ENCODE data around the gene OR11H7.
"Not testable (repeated sequence)": the region's sequence is repeated elsewhere in the genome, so short reads cannot be mapped to it uniquely, and the experiment has no call there.

- not testable (repeated sequence) for TF ChIP-seq CEBPB (IDR thresholded peaks at IDR 0.05; ENCODE audit: low read depth, low read length); POLR2A (IDR thresholded peaks at IDR 0.05; ENCODE audit: low read depth, low read length); CTCF (conservative IDR thresholded peaks at IDR 0.05; ENCODE audit: low read depth, low read length); RAD21 (IDR thresholded peaks at IDR 0.05; ENCODE audit: low read length); USF2 (IDR thresholded peaks at IDR 0.05; ENCODE audit: low read depth, low read length); RCOR1 (IDR thresholded peaks at IDR 0.05; ENCODE audit: insufficient replicate concordance, low read length); SMC3 (IDR thresholded peaks at IDR 0.05; ENCODE audit: low read depth, low read length); NFE2L2 (IDR thresholded peaks at IDR 0.05; ENCODE audit: low read depth, low read length); CHD1 (IDR thresholded peaks at IDR 0.05; ENCODE audit: low read depth, low read length); MAFK (IDR thresholded peaks at IDR 0.05; ENCODE audit: low read depth, low read length)
These were observed 51.5 kb downstream of the OR11H7 start for GRCh38 chr14:20280265-20280664.
